Mononuclear cell (primary cell): ENCODE measurements around the gene ABCC2. TPM values are rescaled to one million over a fixed set of nuclear protein-coding genes. Genes with fewer than 3 reads are reported as not detected.
"Not testable (repeated sequence)": the region's sequence is repeated elsewhere in the genome, so short reads cannot be mapped to it uniquely, and the experiment has no call there.

ENCODE experiments used
- H3K27me3 ChIP-seq: 2 replicates; pipeline ENCODE4 v1.6.0; 2011; ENCODE audit warnings: low read length, control low read depth; ENCODE audit not compliant: insufficient read depth
- H3K4me1 ChIP-seq: 2 replicates; pipeline ENCODE4 v1.5.1; 2011; ENCODE audit warnings: mild to moderate bottlenecking, low read length, control low read depth; ENCODE audit not compliant: insufficient read depth
- H3K4me3 ChIP-seq: 2 replicates; pipeline ENCODE4 v1.5.1; 2011; ENCODE audit warnings: mild to moderate bottlenecking, low read length, moderate library complexity
- H3K9me3 ChIP-seq: 2 replicates; pipeline ENCODE4 v1.5.1; 2011; ENCODE audit warnings: low read depth, mild to moderate bottlenecking, control low read depth, low read length
- total RNA-seq: library from RNA; depleted of rRNA; stranded (reverse); fragments of >200 nt; gene quantifications from one replicate; pipeline ENCODE4 v1.2.3, GENCODE V29; 2012

The ABCC2 gene
- total RNA-seq, 1 donor = 2.2 TPM

DNA sequence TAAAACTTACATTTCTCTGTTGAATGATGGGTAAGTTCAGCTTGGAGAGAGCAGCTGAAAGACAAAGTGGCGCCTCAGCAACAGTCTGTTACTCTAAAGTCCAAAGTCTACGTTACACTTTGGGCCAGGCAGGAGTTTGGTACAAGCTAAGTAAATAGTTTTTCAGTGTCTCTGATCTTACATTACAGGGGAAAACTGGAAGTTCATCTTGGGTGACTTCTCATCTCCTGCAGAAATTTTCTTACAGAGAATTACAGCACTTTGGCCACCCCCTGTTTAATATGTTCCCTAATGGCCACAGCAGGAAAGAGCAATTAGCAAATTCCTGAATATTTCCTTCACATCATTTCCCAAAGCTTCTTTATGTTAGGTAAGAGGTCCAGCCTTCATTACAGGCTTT lies 67.1 kb downstream of the ABCC2 start:
- no peaks in the 10 kb centered on the region for H3K27me3 ChIP-seq
- H3K4me1 ChIP-seq = peaks cover 12% of the 10 kb centered on the region
- H3K9me3 ChIP-seq = no peaks in the 10 kb centered on the region
- H3K4me3 ChIP-seq = no peak overlapping the region

DNA sequence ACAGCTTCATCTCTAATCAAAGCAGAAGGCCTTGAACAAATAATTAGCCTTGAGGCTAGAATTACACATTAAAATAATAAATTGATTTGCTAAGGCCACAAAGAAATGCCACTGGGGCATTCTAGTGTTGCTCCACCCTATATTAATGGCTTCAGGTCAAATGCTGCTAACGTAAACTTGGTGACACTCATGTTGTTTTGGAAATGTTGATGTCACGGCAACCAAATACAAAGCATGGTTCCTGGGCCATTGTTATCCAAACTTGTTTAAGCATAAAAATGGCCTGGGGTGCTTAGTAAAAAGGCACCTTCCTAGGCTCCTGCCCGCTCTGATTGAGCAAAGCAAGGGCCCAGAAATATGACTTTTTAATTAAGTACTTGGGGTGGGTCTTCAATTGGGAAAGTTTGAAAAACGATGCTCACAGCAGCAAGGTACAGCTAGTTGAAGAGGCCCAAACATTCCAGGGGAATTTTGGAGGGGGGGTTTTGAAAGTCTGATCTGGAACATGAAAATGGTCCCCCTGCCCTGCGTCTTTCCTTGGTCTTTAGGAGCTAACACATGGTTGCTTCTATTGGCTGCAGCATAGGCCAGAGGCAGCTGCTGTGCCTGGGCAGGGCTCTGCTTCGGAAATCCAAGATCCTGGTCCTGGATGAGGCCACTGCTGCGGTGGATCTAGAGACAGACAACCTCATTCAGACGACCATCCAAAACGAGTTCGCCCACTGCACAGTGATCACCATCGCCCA lies 67.8 kb downstream of the ABCC2 start:
- H3K9me3 ChIP-seq = no peaks in the 10 kb centered on the region
- no peak overlapping the region for H3K4me3 ChIP-seq
- H3K4me1 ChIP-seq = peaks cover 11% of the 10 kb centered on the region
- no peaks in the 10 kb centered on the region for H3K27me3 ChIP-seq

DNA sequence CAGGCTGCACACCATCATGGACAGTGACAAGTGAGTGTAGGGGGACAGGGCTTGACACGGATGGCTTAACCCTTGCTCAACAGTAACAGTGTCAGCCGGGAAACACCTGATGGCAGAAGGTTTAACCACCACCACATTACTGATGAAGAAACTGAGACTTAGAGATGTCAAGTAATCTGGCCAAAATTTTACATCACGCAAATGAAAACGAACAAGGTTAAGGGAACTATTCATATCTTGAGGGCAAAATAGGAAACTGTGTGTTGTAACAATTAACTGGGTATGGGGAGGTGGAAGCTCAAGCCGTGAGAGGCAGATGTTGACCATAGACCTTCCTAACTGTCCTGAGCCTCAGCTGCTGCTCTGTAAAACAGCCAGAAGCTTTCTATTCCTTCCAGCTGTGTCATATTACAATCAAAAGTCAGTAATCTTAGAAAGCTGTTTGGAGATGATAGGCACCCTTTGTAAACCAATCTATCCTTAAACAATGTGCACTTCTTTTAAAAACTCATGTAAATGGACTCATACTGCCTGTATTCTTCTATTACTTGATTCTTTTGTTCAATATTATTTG lies 68.4 kb downstream of the ABCC2 start:
- Histone ChIP-seq H3K4me1 (peaks cover 7% of the 10 kb centered on the region), H3K4me3 (no peak overlapping the region), H3K27me3 (no peaks in the 10 kb centered on the region), H3K9me3 (no peaks in the 10 kb centered on the region)

DNA sequence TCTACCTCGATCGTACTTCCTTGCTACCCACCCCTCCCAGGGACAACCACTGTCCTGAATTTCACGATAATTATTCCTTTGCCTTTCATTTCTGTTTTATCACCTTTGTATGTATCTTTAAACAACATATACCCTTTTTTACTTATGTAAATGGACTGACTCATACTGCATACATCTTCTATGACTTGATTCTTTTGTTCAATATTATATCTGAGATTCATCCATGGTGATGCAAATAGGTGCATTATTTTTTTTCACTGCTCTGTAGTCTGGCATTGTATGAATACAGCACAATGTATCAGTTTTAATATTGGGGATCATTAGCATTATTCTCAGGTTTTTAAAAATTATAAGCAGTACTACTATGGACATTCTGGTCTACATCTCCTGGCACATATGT lies 69.4 kb downstream of the ABCC2 start:
- Histone ChIP-seq H3K9me3 (no peaks in the 10 kb centered on the region), H3K4me1 (no peaks in the 10 kb centered on the region), H3K4me3 (no peak overlapping the region), H3K27me3 (no peaks in the 10 kb centered on the region)

DNA sequence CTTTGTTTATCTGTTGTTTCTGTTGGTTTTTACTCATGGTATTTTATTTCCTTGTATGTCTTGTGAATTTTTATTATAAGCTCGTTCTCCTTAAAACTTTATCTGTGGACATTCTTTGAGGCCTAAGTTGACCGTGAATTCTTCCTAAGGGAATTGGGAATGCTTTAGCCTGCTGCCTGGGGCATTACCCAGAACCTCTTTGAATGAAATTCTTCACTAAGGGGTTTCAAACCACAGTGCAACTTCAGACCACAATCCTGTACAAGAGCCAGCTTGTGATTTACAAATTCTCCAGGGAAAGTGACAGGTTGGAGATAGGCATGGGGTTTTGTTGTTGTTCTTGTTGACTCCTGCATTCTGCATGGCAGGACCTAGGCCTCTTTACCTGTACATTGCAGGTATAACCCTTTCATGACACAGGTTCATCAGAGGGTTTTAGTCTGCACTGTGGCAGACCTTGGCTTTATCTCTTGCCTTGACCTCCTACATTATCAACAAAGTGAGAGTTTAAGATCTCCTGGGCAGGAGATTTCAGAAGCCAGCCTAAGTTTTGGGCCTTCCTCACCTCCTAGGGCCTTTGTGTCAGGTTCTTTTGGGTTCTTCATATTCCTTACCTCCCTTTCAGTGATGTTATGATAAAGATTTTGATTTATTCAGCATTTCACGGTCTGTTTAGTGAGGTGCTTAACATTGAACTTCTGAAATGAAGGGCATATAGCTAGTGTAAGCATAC lies 70.2 kb downstream of the ABCC2 start:
- H3K9me3 ChIP-seq = no peaks in the 10 kb centered on the region
- H3K27me3 ChIP-seq = no peaks in the 10 kb centered on the region
- H3K4me3 ChIP-seq = no peak overlapping the region
- H3K4me1 ChIP-seq = no peaks in the 10 kb centered on the region

DNA sequence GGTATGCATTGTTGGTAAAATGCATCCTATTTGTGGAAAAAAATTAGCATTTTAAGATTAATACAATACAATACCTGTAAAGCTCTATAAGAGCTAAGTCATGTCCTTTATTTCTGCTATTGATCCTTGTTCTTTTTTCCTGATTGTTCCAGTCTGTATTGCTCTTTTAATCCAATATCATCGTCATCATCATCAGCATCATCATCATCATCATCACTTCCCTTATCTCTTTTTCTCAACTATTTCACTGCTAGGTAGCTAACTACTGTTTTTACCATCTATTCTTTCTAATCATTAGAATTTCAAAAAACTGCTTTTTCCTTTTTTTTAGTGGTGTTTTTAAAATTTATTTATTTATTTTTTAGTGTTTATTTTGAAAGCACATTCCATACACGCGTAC lies 71.2 kb downstream of the ABCC2 start:
- Histone ChIP-seq H3K4me1 (no peaks in the 10 kb centered on the region), H3K4me3 (no peak overlapping the region), H3K9me3 (no peaks in the 10 kb centered on the region), H3K27me3 (no peaks in the 10 kb centered on the region)

DNA sequence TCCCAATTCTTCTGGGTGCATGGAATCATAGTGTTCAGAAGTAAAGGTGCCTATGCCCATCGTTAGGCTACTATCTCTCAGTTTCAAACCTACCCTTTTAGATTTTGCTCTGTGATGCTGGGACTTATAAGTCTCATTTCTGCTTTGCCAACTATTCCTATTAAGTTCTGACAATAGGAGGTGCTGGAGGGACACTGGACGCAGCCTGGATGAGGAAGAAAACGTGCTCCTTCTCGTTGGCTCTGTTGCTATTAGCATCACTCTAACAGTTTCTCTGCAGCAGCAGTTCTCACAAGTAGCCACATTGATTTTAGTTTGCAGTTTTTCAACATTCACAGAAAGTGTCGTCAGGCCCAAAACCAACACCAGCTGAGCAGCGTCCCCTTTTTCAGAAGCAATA lies 72.4 kb downstream of the ABCC2 start:
- Histone ChIP-seq H3K9me3 (no peaks in the 10 kb centered on the region), H3K27me3 (no peaks in the 10 kb centered on the region), H3K4me1 (no peaks in the 10 kb centered on the region), H3K4me3 (no peak overlapping the region)

DNA sequence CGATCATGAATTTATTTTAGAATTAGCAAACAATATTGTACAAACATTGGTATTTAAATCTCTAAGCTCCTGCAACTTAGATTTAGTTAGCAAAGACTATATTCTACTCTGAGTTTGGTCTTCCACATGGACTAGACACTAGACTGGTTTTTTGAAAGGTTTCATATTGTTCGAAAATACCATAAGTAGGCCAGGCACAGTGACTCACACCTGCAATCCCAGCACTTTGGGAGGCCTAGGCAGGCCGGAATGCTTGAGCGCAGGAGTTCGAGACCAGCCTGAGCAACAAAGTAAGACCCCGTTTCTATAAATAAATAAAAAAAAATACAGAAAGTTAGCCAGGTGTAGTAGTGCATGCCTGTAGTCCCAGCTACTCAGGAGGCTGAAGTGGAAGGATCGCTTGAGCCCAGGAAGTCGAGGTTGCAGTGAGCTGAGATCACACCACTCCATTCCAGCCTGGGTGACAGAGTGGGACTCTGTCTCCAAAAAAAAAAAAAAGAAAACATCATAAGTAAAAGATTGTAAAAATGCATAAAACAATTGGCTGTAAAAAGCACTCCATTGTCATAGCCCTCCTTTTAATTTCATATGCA lies 73.1 kb downstream of the ABCC2 start:
- no peaks in the 10 kb centered on the region for H3K9me3 ChIP-seq
- H3K4me1 ChIP-seq = no peaks in the 10 kb centered on the region
- no peak overlapping the region for H3K4me3 ChIP-seq
- H3K27me3 ChIP-seq = no peaks in the 10 kb centered on the region

DNA sequence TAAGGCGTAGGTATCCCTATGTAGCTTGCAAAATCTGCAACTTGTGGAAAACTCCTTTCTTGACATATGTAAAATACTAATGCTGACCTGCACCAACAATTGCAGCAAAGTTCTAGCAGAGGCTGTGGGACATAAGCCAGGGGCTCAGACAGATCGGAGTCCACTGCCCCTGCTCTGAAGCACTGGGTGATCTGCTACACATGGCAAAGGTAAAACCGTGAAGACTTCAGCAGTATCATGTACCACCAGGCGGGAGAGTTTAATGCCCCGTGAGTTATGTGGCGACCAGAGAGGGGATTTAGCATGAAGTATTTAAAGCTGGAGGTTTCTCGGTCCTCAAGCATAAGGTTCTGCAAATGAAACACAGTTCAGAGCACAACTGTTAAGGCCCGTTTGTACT lies 76.4 kb downstream of the ABCC2 start:
- no peak overlapping the region for H3K4me3 ChIP-seq
- no peaks in the 10 kb centered on the region for H3K4me1 ChIP-seq
- no peaks in the 10 kb centered on the region for H3K9me3 ChIP-seq
- no peaks in the 10 kb centered on the region for H3K27me3 ChIP-seq

DNA sequence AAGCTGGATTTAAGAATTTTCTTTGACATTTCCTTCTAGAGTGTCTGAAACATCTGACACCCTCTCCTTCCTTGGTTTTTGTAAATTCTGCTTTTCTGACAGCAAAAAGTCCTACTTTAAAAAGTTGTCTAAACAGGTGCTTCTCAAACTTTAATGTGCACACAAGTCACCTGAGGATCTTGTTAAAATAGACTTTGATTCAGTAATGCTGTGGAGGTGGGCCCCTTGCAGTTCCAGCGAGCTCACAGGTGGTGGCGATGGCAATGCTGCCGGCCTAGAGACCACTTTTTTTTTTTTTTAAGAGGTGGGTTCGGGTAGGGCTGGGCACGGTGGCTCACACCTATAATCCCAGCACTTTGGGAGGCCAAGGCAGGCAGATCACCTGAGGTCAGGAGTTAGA lies 77.1 kb downstream of the ABCC2 start:
- no peaks in the 10 kb centered on the region for H3K27me3 ChIP-seq
- no peak overlapping the region for H3K4me3 ChIP-seq
- no peaks in the 10 kb centered on the region for H3K9me3 ChIP-seq
- no peaks in the 10 kb centered on the region for H3K4me1 ChIP-seq

DNA sequence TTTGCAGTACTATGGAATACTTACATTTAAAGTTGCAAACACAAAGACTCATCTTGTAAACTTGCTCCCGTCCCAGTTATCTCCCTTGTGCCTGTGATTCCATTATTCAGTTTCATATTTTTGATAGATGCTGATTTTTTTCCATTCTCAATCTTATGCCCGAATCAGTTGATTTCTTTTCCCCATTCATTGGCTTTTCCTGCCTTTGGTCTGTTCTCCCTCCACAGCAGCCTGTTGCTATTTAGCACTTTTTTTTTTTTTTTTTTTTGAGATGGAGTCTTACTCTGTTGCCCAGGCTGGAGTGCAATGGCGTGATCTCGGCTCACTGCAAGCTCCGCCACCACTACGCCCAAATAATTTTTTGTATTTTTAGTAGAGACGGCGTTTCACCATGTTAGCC lies 78.0 kb downstream of the ABCC2 start:
- no peaks in the 10 kb centered on the region for H3K9me3 ChIP-seq
- no peaks in the 10 kb centered on the region for H3K27me3 ChIP-seq
- H3K4me1 ChIP-seq = no peaks in the 10 kb centered on the region
- no peak overlapping the region for H3K4me3 ChIP-seq

DNA sequence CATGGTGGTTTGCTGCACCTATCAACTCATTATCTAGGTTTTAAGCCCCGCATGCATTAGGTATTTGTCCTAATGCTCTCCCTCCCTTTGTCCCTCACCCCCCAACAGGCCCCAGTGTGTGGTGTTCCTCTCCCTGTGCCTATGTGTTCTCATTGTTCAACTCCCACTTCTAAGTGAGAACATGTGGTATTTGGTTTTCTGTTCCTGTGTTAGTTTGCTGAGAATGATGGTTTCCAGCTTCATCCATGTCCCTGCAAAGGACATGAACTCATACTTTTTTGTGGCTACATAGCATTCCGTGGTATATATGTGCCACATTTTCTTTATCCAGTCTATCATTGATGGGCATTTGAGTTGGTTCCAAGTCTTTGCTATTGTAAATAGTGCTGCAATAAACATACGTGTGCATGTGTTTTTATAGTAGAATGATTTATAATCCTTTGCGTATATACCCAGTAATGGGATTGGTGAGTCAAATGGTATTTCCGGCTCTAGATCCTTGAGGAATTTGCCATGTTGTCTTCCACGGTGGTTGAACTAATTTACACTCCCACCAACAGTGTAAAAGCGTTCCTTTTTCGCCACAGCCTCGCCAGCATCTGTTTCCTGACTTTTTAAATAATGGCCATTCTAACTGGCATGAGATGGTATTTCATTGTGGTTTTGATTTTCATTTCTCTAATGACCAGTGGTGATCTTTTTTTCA lies 81.2 kb downstream of the ABCC2 start:
- not testable (repeated sequence) for H3K4me1 ChIP-seq, H3K4me3 ChIP-seq, H3K27me3 ChIP-seq, H3K9me3 ChIP-seq

DNA sequence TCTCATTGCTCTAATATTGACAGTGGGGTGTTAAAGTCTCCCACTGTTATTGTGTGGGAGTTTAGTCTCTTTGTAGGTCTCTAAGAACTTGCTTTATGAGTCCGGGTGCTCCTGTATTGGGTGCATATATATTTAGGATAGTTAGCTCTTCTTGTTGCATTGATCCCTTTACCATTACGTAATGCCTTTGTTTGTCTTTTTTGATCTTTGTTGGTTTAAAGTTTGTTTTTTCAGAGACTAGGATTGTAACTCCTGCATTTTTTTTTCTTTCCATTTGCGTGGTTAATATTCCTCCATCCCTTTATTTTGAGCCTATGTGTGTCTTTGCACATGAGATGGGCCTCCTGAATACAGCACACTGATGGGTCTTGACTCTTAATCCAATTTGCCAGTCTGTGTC lies 84.8 kb downstream of the ABCC2 start:
- H3K4me3 ChIP-seq, H3K9me3 ChIP-seq: not testable (repeated sequence)
- Histone ChIP-seq H3K4me1 (peaks cover 11% of the 10 kb centered on the region), H3K27me3 (peaks cover 15% of the 10 kb centered on the region)

DNA sequence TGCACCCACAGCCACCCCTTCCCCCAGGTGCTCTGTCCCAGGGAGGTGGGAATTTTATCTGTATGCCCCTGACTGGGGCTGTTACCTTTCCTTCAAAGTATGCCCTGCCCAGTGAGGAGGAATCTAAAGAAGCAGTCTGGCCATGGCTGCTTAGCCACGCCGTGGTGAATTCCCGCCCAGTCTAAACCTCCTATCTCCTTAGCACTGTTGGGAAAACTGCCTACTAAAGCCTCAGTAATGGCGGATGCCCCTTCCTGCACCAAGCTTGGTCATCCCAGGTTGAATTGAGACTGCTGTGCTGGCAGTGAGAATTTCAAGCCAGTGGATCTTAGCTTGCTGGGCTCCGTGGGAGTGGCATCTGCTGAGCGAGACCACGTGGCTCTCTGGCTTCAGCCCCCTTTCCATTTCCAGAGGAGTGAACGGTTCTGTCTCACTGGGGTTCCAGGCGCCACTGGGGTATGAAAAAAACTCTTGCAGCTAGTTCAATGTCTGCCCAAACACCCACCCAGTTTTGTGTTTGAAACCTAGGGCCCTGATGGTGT lies 87.2 kb downstream of the ABCC2 start:
- Histone ChIP-seq H3K4me1 (peaks cover 11% of the 10 kb centered on the region), H3K9me3 (no peaks in the 10 kb centered on the region), H3K4me3 (no peak overlapping the region), H3K27me3 (peaks cover 16% of the 10 kb centered on the region)
